ENCODE data around the gene UGT1A4. TPM values are rescaled to one million over a fixed set of nuclear protein-coding genes. Genes with fewer than 3 reads are reported as not detected.
A peak's percentile ranks its signal among the peaks of the same experiment; 100 is the strongest.

Gene UGT1A4
- total RNA-seq, 1 donor from 2014 or later: 0.26 TPM

- no peak overlapping the region for H3K4me3 ChIP-seq (ENCODE audit: low read depth, low read length)
- H3K36me3 ChIP-seq (ENCODE audit: control insufficient read depth, insufficient read depth, low read length): peaks cover 5% of the 10 kb centered on the region
- no peak for TF ChIP-seq CTCF (IDR thresholded peaks at IDR 0.05; ENCODE audit: insufficient read depth, low read length, severe bottlenecking)
- DNase-seq (ENCODE audit: low read depth) (no peak), FAIRE-seq (no peak)
- H3K27me3 ChIP-seq (ENCODE audit: control insufficient read depth, insufficient read depth, low read length): no peaks in the 10 kb centered on the region
Observed at GRCh38 chr2:233758141-233758540, 39.6 kb downstream of the UGT1A4 start.

- FAIRE-seq: no peak
- no peak for TF ChIP-seq CTCF (IDR thresholded peaks at IDR 0.05; ENCODE audit: insufficient read depth, low read length, severe bottlenecking)
- Histone ChIP-seq H3K36me3 (ENCODE audit: control insufficient read depth, insufficient read depth, low read length) (peaks cover 5% of the 10 kb centered on the region), H3K27me3 (ENCODE audit: control insufficient read depth, insufficient read depth, low read length) (no peaks in the 10 kb centered on the region), H3K4me3 (ENCODE audit: low read depth, low read length) (no peak overlapping the region)
- DNase-seq (ENCODE audit: low read depth): no peak
Observed at GRCh38 chr2:233758849-233759248, 40.3 kb downstream of the UGT1A4 start.

GRCh38 chr2:233760043-233760442, 41.5 kb downstream of the UGT1A4 start, which contains the start of gene UGT1A1:
Gene UGT1A1, plus strand, starts transcription at chr2:233760270. Its CDS starts 18 bp downstream, at chr2:233760288.
- no peaks in the 10 kb centered on the region for H3K27me3 ChIP-seq (ENCODE audit: control insufficient read depth, insufficient read depth, low read length)
- no peak within 1 kb of the TSS for H3K4me3 ChIP-seq (ENCODE audit: low read depth, low read length)
- no peak for DNase-seq (ENCODE audit: low read depth)
- no peak for FAIRE-seq
- H3K36me3 ChIP-seq (ENCODE audit: control insufficient read depth, insufficient read depth, low read length): peaks cover 6% of the 10 kb centered on the region
- no peak for TF ChIP-seq CTCF (IDR thresholded peaks at IDR 0.05; ENCODE audit: insufficient read depth, low read length, severe bottlenecking)

GRCh38 chr2:233761040-233761769, 42.7 kb downstream of the UGT1A4 start:
- Histone ChIP-seq H3K36me3 (ENCODE audit: control insufficient read depth, insufficient read depth, low read length) (peaks cover 4% of the 10 kb centered on the region), H3K4me3 (ENCODE audit: low read depth, low read length) (no peak overlapping the region), H3K27me3 (ENCODE audit: control insufficient read depth, insufficient read depth, low read length) (no peaks in the 10 kb centered on the region)
- DNase-seq (ENCODE audit: low read depth): peak; percentile 91
- FAIRE-seq: peak; percentile 7
- no peak for TF ChIP-seq CTCF (IDR thresholded peaks at IDR 0.05; ENCODE audit: insufficient read depth, low read length, severe bottlenecking)

GRCh38 chr2:233764264-233764663, 45.7 kb downstream of the UGT1A4 start:
- DNase-seq (ENCODE audit: low read depth) (peak; percentile 68), FAIRE-seq (peak; percentile 76)
- TF ChIP-seq CTCF (IDR thresholded peaks at IDR 0.05; ENCODE audit: insufficient read depth, low read length, severe bottlenecking): no peak
- Histone ChIP-seq H3K4me3 (ENCODE audit: low read depth, low read length) (no peak overlapping the region), H3K27me3 (ENCODE audit: control insufficient read depth, insufficient read depth, low read length) (no peaks in the 10 kb centered on the region), H3K36me3 (ENCODE audit: control insufficient read depth, insufficient read depth, low read length) (peaks cover 4% of the 10 kb centered on the region)

- Histone ChIP-seq H3K36me3 (ENCODE audit: control insufficient read depth, insufficient read depth, low read length) (peaks cover 6% of the 10 kb centered on the region), H3K27me3 (ENCODE audit: control insufficient read depth, insufficient read depth, low read length) (no peaks in the 10 kb centered on the region), H3K4me3 (ENCODE audit: low read depth, low read length) (no peak overlapping the region)
- TF ChIP-seq CTCF (IDR thresholded peaks at IDR 0.05; ENCODE audit: insufficient read depth, low read length, severe bottlenecking): no peak
- DNase-seq (ENCODE audit: low read depth) (no peak), FAIRE-seq (peak; percentile 18)
Observed at GRCh38 chr2:233764761-233765160, 46.2 kb downstream of the UGT1A4 start.

All from bronchial epithelial cell (primary cell).